Right forelimb (tissue), 1 donor: ENCODE data around the gene ETHE1.
"Not testable (repeated sequence)": the region's sequence is repeated elsewhere in the genome, so short reads cannot be mapped to it uniquely, and the experiment has no call there.

Source experiments
- DNase-seq: peaks from one replicate; pipeline ENCODE4 v3.0.0-alpha.2; 2018

Gene ETHE1

DNA sequence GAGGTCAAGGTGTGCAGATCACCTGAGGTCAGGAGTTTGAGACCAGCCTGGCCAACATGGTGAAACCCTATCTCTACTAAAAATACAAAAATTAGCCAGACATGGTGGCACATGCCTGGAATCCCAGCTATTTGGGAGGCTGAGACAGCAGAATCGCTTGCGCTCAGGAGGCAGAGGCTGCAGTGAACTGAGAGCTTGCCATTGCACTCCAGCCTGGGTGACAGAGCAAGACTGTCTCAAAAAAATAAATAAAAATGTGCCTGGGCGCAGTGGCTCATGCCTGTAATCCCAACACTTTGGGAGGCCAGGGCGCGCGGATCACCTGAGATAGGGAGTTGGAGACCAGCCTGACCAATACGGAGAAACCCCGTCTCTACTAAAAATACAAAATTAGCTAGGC is 3.3 kb downstream of the ETHE1 start:
- DNase-seq, result not testable (repeated sequence)

DNA sequence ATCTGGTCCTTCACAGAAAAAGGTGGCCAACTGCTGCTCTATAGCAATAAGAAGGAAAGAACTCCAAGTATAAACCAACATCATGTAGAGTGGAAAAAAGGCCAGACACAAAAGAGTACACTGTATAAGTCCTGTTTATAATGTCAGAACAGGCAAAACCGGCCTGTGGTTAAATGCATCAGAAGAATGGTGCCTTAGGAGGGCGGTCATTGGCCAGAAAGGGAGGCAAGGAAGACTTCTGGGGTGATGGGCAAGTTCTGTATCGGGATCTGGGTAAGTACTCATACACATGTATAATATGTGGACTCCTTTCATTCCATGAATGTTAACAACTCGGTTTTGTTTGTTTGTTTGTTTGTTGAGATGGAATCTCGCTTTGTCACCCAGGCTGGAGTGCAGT is 4.1 kb downstream of the ETHE1 start:
- no peak for DNase-seq

DNA sequence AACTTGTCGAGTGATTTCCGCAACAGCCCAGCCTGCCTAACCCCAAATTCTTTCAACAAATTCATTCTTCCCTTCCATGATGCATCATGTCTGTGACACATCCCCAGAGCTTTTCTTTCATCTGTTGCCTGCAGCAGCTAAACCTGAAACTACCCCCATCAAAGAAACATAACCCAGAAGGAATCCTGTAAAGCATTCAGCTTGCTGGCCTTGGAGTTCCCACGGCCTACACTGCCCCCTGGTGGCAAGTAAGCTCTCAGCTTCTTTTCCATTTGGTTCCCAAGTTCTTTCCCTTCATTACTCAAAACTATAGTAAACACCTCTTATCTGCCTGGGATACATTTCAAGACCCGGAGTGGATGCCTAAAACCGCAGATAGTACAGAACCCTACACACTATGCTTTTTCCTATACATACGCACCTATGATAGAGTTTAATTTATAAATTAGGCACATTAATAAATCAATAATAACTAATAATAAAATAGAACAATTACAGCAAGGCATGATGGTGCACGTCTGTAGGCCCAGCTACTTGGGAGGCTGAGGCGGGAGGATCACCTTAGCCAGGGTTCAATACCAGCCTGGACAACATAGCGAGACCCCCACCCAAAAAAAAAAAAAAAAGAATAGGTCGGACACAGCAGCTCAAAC is 7.4 kb downstream of the ETHE1 start:
- peak; percentile 89 for DNase-seq

- no peak for DNase-seq
Observed at GRCh38 chr19:43518051-43518450, 8.9 kb downstream of the ETHE1 start.

- DNase-seq, result not testable (repeated sequence)
Observed at GRCh38 chr19:43512399-43512798, 14.6 kb downstream of the ETHE1 start.

DNA sequence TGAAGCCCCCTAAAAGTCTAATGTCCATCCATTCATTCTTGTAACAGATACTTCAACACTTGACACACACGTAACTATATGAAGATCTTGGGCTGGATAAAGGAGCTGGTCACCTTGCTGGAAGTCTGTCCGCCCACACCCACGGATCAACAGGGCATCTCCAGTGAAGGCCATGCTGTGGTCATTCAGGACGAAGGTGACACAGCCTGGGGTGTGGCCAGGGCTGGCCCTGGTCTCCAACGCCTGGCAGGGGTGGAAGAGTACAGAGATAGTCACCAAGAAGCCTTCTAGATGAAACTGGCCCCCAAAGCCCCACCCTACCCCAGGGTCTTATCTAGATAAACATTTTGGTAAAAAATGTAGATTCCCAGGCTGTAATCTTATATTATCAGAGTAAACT is 15.7 kb downstream of the ETHE1 start:
- no peak for DNase-seq

- DNase-seq, result no peak
Observed at GRCh38 chr19:43510713-43511112, 16.3 kb downstream of the ETHE1 start.

DNA sequence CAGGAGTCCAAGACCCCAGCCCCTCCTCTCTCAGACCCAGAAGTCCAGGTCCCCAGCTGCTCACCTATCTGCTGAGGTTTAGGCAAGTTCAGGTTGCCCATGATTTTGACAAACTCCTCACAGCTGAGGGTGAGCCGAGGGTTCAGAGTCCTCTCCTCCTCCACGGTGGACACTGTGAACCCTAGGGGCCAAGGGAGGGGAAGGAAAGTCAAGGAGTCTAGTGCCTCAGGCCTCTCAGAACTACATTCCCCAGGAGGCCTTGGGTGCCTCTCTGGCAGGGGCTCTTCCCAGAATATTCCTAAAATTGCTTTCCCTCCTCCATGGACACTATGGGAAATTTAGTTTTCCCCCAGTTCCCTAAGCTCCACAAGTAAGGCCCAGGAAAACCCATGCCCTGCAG is 19.1 kb downstream of the ETHE1 start:
- DNase-seq, result no peak

GRCh38 chr19:43506629-43507028 is 20.4 kb downstream of the ETHE1 start:
- DNase-seq, result no peak

DNA sequence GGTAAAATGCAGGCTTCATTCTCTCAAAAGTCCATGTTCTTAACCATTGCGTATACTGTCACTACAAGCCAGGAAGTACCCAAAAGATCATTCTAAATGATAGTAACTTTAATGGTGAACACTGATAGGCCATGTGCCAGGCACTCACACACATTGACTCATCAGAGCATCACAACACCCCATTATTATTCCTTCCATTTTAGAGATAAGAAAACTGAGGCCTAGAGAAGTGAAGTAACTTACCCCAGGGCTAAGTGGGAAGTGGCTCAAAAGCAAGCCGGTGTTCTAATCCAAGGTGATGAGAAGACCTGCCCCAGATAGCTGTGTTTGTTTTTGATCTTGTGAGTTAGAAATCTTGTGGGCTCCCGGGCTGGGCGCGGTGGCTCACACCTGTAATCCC is 21.1 kb downstream of the ETHE1 start:
- no peak for DNase-seq

DNA sequence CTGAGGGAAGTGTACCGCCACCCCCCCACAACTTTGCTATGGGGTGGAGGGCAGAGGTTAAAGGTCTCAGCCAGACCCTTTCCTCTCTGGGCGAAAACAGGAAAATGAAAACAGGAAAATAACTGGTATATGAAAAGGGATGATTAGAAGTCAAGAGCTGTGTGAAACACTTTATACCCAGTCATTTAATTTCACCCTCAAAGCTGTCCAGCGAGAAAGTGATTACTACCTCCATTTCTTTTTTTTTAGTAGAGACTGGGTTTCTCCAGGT is 21.9 kb downstream of the ETHE1 start:
- DNase-seq, result no peak

DNA sequence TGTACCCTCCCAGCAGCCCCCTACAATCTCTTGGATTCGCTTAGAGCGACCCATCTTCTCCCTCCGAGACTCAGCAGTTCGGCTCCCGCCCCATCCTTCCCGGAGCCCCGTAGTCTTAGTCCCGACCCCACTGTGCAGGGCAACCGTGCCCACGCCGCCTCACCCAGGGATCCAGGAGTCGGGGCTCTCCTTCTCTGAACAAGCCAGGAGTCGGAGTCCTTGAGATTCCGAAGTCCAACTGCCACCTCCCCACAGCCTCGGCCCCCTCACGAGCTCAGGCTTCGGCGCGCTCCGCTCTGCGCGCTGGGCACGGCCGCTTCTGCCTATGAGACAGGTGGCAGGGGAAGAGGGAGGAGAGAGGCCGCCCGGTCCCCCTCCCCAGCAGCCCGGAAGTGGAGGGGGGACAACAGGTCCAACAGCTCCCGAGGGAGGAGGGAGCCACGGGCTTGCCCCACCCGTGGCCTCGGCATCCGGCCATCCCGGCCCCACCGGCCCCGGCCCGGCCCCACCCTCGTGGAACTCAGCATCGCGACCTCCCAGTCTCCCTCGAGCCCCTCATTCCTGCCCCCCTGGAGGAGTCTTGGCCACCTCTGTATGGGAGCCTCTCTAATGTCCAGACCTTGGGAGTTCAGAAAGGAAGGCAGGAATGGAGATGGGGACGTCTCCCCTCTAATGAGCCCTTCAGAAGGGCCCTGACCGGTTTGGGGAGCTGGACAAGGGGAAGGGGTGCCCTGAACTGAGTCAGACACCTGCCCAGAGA is 22.4 kb downstream of the ETHE1 start, which contains the start of gene PHLDB3:
Gene PHLDB3 (minus strand): TSS at position 321 of the 760 bp plus-strand sequence. CDS start 628 bp downstream, outside the sequence.
- DNase-seq, result no peak

- DNase-seq, result peak; percentile 95
Observed at GRCh38 chr19:43503501-43504425, 23.2 kb downstream of the ETHE1 start.

DNA sequence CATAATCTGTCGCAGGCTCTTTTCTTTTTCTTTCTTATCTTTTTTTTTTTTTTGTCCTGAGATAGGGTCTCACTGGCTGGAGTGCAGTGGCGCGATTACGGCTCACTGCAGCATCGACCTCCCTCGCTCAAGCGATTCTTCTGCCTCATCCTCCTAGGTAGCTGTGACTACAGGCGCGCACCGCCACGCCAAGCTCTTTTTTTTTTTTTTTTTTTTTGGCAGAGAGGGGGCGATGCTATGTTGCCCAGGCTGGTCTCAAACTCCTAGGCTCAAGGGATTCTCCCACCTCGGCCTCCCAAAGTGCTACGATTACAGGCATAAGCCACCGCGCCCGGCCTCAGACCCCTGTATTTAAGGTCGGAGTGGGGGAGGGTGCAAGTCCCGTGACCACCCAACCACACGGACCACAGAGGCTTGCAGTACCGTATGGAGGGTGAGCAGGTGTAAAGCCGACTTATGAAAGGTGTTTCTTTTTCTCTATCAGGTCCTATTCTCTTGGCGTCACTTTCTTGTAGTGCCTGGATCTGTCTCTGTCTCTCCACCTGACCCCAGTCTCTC is 24.5 kb downstream of the ETHE1 start:
- DNase-seq, result no peak

DNA sequence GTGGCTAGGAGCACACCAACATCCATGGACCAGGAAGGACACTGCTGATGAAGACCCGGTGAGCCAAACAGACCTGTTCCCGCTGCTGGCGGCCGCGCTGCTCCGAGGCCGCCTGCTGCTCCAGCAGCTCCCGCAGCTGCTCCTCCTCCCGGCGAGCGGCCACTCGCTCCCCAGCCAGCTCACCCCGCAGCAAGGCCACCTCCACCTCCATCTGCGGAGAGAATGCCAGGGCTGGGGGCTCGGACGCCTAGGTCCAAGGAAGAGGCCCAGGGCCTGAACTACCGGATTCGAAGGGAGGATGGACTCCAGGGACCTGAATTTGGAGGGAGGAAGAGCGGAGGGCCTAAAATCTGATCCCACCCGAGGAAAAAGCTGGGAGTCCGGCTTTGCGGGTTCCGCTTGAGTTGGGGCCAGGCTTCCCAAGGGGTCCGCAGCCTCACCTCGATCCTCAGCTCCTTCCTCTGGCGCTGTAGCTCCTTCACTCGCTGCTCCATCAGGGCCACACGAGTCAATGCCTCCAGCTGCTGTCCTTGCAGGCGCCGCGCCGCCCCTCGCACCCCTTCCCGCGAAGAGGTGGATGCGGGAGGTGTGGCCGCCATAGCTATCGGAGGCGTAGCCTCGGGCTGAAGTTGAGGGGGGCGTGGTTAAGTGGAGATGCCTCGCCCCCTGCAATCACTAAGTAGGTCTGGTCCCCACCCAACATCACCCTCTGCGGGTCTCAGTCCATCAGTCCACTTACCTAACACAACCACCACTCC is 25.2 kb downstream of the ETHE1 start:
- no peak for DNase-seq

- no peak for DNase-seq
Observed at GRCh38 chr19:43499042-43499441, 28.0 kb downstream of the ETHE1 start.

DNA sequence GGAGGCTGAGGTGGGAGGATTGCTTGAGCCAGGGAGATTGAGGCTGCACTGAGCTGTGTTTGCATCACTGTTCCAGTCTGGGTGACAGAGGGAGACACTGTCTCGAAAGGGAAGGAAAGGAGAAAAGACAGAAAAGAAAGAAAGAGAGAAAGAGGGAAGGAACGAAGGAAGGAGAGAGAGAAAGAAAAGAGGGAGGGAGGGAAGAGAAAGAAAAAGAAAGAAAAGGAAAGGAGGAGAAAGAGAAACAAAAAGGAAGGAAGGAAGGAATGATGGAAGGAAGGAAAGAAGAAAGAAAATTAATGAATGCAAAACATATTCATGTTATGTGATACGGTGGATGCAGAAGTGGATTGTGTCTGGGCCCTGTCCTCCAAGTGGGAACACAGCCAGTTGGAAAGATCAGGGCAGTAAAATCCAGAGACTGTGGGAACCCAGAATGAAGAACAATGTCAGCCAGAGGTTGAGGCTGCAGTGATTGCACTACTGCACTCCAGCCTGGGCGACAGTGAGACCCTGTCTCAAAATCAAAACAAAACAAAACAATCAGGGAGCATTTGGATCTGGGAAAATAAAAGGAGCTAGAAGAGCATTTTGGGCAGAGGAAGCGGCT is 28.7 kb downstream of the ETHE1 start:
- no peak for DNase-seq

DNA sequence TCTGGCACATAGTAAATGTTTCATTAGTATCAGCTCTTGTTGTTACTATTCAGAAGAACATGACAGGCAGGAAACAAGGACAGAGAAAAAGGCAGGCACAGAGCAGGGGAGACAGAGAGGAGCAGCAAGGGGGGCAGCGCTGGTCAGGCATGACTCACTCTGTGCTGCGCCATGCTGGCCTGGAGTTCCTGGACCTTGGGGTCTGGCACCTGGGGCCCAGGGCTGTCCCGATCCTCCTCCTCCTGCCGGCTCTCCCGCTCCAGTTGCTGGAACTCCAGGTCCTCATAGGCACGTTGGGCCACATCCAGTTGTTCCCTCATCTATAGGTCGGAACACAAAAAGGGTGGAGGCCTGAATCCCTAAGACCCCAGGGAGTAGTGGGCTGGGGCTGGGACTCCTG is 30.0 kb downstream of the ETHE1 start:
- DNase-seq, result no peak

DNA sequence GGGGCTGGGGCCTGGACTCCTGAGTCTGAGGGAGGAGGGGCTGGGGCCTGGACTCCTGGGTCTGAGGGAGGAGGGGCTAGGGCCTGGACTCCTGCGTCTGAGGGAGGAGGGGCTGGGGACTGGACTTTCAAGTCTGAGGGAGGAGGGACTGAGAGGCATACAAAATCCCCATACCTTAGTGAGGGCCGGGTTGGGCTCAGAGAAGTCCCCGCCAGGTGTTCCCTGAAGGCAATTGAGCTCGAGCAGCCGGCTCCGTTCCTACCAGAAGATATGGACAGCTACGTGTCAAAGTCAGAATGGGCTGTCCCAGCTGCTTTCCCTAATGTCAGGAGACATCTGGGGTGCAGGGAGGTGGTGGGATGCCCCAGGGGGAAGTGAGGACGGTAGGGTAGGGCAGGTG is 31.9 kb downstream of the ETHE1 start:
- DNase-seq, result no peak

DNA sequence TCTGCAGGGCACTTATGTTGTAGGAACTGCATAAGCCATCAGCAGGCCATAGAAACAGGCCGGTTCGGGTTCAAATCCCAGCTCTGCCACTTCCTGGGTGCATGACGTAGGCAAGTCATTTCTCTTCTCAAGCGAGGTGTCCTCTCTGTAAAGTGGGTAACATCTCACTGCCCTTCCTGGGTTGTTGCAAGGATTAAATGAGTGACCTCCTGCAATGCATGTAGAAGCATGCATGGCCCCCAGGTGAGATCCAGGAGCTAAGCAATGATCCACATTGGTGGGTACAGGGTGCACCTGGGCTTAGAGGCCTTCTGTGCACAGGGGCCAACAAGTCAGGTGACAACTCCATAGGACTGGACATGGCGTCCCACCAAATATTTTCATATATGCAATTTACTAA is 36.2 kb downstream of the ETHE1 start:
- no peak for DNase-seq

DNA sequence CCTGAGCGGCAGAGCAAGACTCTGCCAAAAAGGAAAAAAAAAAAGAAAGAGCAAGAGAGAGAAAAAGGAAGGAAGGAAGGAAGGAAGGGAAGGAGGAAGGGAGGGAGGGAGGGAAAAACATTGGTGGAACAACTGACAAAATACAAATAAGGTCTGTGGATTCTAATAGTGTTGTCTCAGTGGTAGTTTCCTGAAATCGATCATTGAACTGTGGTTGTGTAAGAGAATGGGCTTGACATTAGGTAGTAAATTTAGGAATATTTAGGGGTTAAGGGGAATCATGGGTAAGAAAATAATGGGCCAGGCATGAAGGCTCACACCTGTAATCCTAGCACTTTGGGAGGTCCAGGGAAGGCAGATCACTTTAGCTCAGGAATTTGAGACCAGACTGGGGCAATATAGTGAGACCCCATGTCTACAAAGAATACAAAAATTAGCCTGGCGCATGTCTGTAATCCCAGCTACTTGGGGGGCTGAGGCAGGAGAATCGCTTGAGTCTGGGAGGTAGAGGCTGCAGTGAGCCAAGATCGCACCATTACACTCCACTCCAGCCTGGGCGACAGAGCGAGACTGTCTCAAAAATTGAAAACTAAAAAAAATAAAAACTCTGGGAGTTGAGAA is 36.9 kb downstream of the ETHE1 start:
- DNase-seq, result no peak

DNA sequence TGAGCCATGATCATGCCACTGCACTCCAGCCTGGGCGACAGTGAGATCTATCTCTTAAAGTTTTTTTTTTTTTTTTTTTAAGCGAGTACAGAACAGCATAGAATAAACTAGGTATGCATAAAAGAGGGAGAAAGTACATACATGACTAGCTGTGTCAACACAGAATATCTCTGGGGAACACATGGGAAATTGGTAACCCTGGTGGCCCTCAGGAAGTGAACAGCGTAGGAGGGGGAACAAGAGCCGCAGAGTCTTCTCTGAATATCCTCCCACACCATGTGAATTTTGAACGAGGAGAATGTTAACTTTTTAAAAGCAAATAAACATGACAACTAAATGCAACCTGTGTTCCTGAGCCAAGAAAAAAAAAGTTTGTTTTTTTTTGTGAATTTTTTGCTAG is 37.7 kb downstream of the ETHE1 start:
- no peak for DNase-seq
